B cell (primary cell): ENCODE measurements around the gene CCL13. TPM values are rescaled to one million over a fixed set of nuclear protein-coding genes. Genes with fewer than 3 reads are reported as not detected.

Experiments
- ATAC-seq: fragments of 200-7000 bp; cut with Tn5 transposase; one replicate; pipeline ENCODE4 v1.10.0; 2021; ENCODE audit warnings: low read depth, mild to moderate bottlenecking, moderate number of reproducible peaks, moderate library complexity
- CTCF ChIA-PET: fragments of 350-600 bp; sonication (Branson Sonifier 250); formaldehyde crosslinking; loops from one replicate; lab custom pipeline; 2021; ENCODE audit warnings: antibody characterized with exemption, inconsistent platforms; lab: Charles Lee
- POLR2A ChIA-PET: fragments of 350-600 bp; sonication (Branson Sonifier 250); formaldehyde crosslinking; loops from one replicate; lab custom pipeline; 2021; ENCODE audit warnings: antibody characterized with exemption; lab: Charles Lee
- DNase-seq: peaks from one replicate; pipeline ENCODE4 v3.0.0; 2013
- H2AFZ ChIP-seq: 2 replicates; pipeline ENCODE4 v1.6.1; 2012; ENCODE audit warnings: mild to moderate bottlenecking, low read depth, low read length; ENCODE audit not compliant: insufficient read depth, poor library complexity, severe bottlenecking
- H3K27ac ChIP-seq, 2 donors: 1 replicate in 1 of 2; 2 replicates in 1 of 2; pipeline ENCODE4 v1.5.1; 2012 to 2013; ENCODE audit warnings: low read length in 2 of 2, mild to moderate bottlenecking in 2 of 2, moderate library complexity in 1 of 2
- H3K27me3 ChIP-seq, 4 experiments: fragments of 200-600 bp in 1 of 4; sonication (generic) in 1 of 4; replicated peaks in 1 of 4; 1 replicate in 2 of 4; 2 replicates in 2 of 4; pipeline versions ENCODE4 v1.6.1 to v1.7.0; 2013 to 2016; ENCODE audit warnings: low read length in 3 of 4, mild to moderate bottlenecking in 2 of 4, mixed read lengths in 1 of 4, moderate library complexity in 1 of 4; ENCODE audit not compliant: insufficient read depth in 4 of 4, control insufficient read depth in 3 of 4; ENCODE audit errors: control extremely low read depth in 1 of 4
- H3K36me3 ChIP-seq, 2 experiments: replicated peaks in 1 of 2; 1 replicate in 1 of 2; 2 replicates in 1 of 2; pipeline versions ENCODE4 v1.6.1 to v1.7.1; 2013; ENCODE audit warnings: low read length in 1 of 2; ENCODE audit not compliant: insufficient read depth in 2 of 2, control insufficient read depth in 1 of 2; ENCODE audit errors: control extremely low read depth in 1 of 2, extremely low read depth in 1 of 2
- H3K4me1 ChIP-seq, 2 donors: fragments of 200-600 bp in 1 of 2; sonication (generic) in 1 of 2; 1 replicate in 1 of 2; 2 replicates in 1 of 2; pipeline versions ENCODE4 v1.5.1 to v1.6.1; 2013 to 2017; ENCODE audit warnings: low read length in 2 of 2; ENCODE audit not compliant: control insufficient read depth in 2 of 2, insufficient read depth in 2 of 2
- H3K4me2 ChIP-seq: replicated peaks from 2 replicates; pipeline ENCODE3; 2012; ENCODE audit warnings: mild to moderate bottlenecking, low read depth, low read length; ENCODE audit not compliant: poor library complexity, severe bottlenecking
- H3K4me3 ChIP-seq, 5 experiments: fragments of 200-600 bp in 1 of 5; sonication (generic) in 1 of 5; 1 replicate in 3 of 5; 2 replicates in 2 of 5; pipeline versions ENCODE4 v1.5.1 to v1.7.0; 2011 to 2016; ENCODE audit warnings: low read length in 4 of 5, mild to moderate bottlenecking in 4 of 5, low read depth in 2 of 5, control low read depth in 1 of 5, moderate library complexity in 1 of 5; ENCODE audit not compliant: insufficient read depth in 1 of 5; ENCODE audit errors: control extremely low read depth in 1 of 5, extremely low read depth in 1 of 5
- H3K79me2 ChIP-seq: fragments of 200-600 bp; sonication (generic); one replicate; pipeline ENCODE4 v1.6.0; 2016; ENCODE audit warnings: low read length; ENCODE audit not compliant: control insufficient read depth, insufficient read depth
- H3K9ac ChIP-seq: fragments of 200-600 bp; sonication (generic); 2 replicates; pipeline ENCODE4 v1.6.1; 2017; ENCODE audit warnings: mild to moderate bottlenecking, low read length, moderate library complexity
- H3K9me3 ChIP-seq, 3 donors: one replicate each; pipeline versions ENCODE4 v1.6.1 to v1.7.1; 2013; ENCODE audit warnings: low read length in 2 of 3; ENCODE audit not compliant: control insufficient read depth in 2 of 3, insufficient read depth in 1 of 3; ENCODE audit errors: control extremely low read depth in 1 of 3
- H4K20me1 ChIP-seq: 2 replicates; pipeline ENCODE4 v1.6.0; 2012; ENCODE audit warnings: mild to moderate bottlenecking, low read length; ENCODE audit not compliant: insufficient read depth, control insufficient read depth, poor library complexity, severe bottlenecking
- H3K27ac Mint-ChIP-seq: one replicate; pipeline ENCODE4 v1.8.0; 2021; ENCODE audit warnings: mixed read lengths
- H3K27me3 Mint-ChIP-seq: one replicate; pipeline ENCODE4 v1.8.0; 2021; ENCODE audit warnings: mixed read lengths
- H3K4me1 Mint-ChIP-seq: one replicate; pipeline ENCODE4 v1.8.0; 2021; ENCODE audit warnings: mixed read lengths
- H3K4me3 Mint-ChIP-seq: one replicate; pipeline ENCODE4 v1.8.0; 2021; ENCODE audit warnings: mixed read lengths
- H3K9me3 Mint-ChIP-seq: one replicate; pipeline ENCODE4 v1.8.0; 2022; ENCODE audit warnings: mixed read lengths; ENCODE audit not compliant: insufficient read depth
- CTCF ChIP-seq: fragments of 200-600 bp; IDR thresholded peaks from one replicate; pipeline ENCODE4 v1.8.0; 2022; ENCODE audit warnings: antibody characterized with exemption, mild to moderate bottlenecking
- EZH2 ChIP-seq: IDR thresholded peaks from 2 replicates; pipeline ENCODE4 v1.6.1; 2012; ENCODE audit warnings: borderline replicate concordance, low read depth, mild to moderate bottlenecking, moderate library complexity, low read length; ENCODE audit not compliant: insufficient read depth, poor library complexity, severe bottlenecking
- WGBS: methylation state at CpG from one replicate; pipeline ENCODE4 v1.1.5; 2013; ENCODE audit warnings: missing lambda C conversion rate; ENCODE audit not compliant: insufficient coverage; 5-methylcytosine and 5-hydroxymethylcytosine counted together
- intact Hi-C: fragments of 100-400 bp; cut with micrococcal nuclease; formaldehyde crosslinking; loops from one replicate; pipeline ENCODE4 v1.10.0; 2022
- polyA plus RNA-seq: library from polyadenylated mRNA; depleted of rRNA; stranded (reverse); fragments of >200 nt; gene quantifications from 2 replicates; pipeline ENCODE4 v1.2.3, GENCODE V29; 2012
- total RNA-seq, 2 donors: library from RNA; stranded (reverse); fragments of 120-200 nt in 1 of 2; gene quantifications; 1 replicate in 1 of 2; 2 replicates in 1 of 2; pipeline versions ENCODE4 v1.2.3 to v1.2.4, GENCODE V29; 2013 to 2022

CCL13 gene
- total and polyA plus RNA-seq, 2 donors (not counting 1 experiment from before 2014, with no cell fraction given): not detected

GRCh38 chr17:34337701-34338100 lies 18.6 kb upstream of the CCL13 start:
- no peak overlapping the region for H3K27ac Mint-ChIP-seq
- peaks cover 0 to 8% (median 3%) of the 10 kb centered on the region in 4 experiments for H3K27me3 ChIP-seq
- WGBS: no CpG with 5 or more reads among the region's 1 CpG
- no peaks in the 10 kb centered on the region for H3K4me1 ChIP-seq
- H3K27me3 Mint-ChIP-seq: peaks cover 53% of the 10 kb centered on the region
- ChIA-PET POLR2A (no interaction called here), CTCF (no interaction called here)
- no peak overlapping the region for H3K4me3 ChIP-seq
- no peak overlapping the region for H2AFZ ChIP-seq
- H3K36me3 ChIP-seq: no peaks in the 10 kb centered on the region
- DNase-seq: no peak
- H3K27ac ChIP-seq: no peak overlapping the region
- H4K20me1 ChIP-seq: no peaks in the 10 kb centered on the region
- no peaks in the 10 kb centered on the region for H3K9me3 Mint-ChIP-seq
- peaks cover 0 to 1% (median 0%) of the 10 kb centered on the region in 3 donors for H3K9me3 ChIP-seq
- no peak for ATAC-seq
- H3K9ac ChIP-seq: no peak overlapping the region
- no peaks in the 10 kb centered on the region for H3K79me2 ChIP-seq
- no peak overlapping the region for H3K4me3 Mint-ChIP-seq
- intact Hi-C loops: no loop called here
- TF ChIP-seq EZH2 (no peak), CTCF (no peak)
- H3K4me2 ChIP-seq: no peak overlapping the region
- H3K4me1 Mint-ChIP-seq: peaks cover 5% of the 10 kb centered on the region

DNA sequence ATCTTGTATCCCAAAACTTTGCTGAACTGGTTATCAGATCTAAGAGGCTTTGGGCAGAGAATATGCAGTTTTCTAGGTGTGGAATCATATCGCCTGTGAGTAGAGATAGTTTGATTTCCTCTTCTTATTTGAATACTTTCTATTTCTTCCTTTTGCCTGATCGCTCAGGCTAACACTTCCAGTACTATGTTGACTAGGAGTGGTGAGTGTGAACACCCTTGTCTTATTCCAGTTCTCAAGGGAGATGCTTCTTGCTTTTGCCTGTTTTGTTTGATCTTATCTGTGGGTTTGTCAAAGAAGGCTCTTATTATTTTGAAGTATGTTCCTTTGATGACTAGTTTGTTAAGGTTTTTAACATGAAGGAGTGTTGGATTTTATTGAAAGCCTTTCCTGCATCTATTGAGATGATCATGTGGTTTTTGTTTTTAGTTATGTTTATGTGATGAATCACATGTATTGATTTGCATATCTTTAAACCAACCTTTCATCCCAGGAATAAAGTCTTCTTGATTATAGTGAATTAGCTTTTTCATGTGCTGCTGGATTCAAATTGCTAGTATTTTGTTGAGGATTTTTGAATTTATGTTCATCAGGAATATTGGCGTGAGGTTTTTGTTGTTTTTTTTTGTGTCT lies 17.0 kb upstream of the CCL13 start:
- no peak overlapping the region for H2AFZ ChIP-seq
- H3K4me1 Mint-ChIP-seq: peaks cover 5% of the 10 kb centered on the region
- no peaks in the 10 kb centered on the region for H3K9me3 Mint-ChIP-seq
- WGBS: 100% methylated on average over 1 of the region's 3 CpGs
- H3K4me3 ChIP-seq: no peak overlapping the region
- H3K9me3 ChIP-seq: peaks cover 0 to 1% (median 0%) of the 10 kb centered on the region in 3 donors
- CTCF ChIA-PET: interaction anchor here (1.1 kb wide), 1 partner anchor 22 kb away, joined by 3 read pairs; no protein-coding TSS in a partner anchor
- H4K20me1 ChIP-seq: no peaks in the 10 kb centered on the region
- no peak overlapping the region for H3K27ac ChIP-seq
- ATAC-seq (no peak), DNase-seq (no peak)
- no peak overlapping the region for H3K4me3 Mint-ChIP-seq
- H3K4me1 ChIP-seq: no peaks in the 10 kb centered on the region
- no peaks in the 10 kb centered on the region for H3K36me3 ChIP-seq
- H3K27ac Mint-ChIP-seq: no peak overlapping the region
- H3K79me2 ChIP-seq: no peaks in the 10 kb centered on the region
- H3K9ac ChIP-seq: no peak overlapping the region
- no peak overlapping the region for H3K4me2 ChIP-seq
- intact Hi-C loops: no loop called here
- H3K27me3 Mint-ChIP-seq: peaks cover 60% of the 10 kb centered on the region
- TF ChIP-seq EZH2: no peak
- TF ChIP-seq CTCF: no peak
- peaks cover 0 to 24% (median 4%) of the 10 kb centered on the region in 4 experiments for H3K27me3 ChIP-seq
- POLR2A ChIA-PET: no interaction called here
